Mucosa of rectum (tissue), 2 donors: ENCODE results near the gene ANO1.

Source experiments
- H3K27ac ChIP-seq, 2 donors: one replicate each; pipeline ENCODE4 v1.7.0; 2013; ENCODE audit warnings: inconsistent platforms in 2 of 2, low read depth in 2 of 2, low read length in 2 of 2
- H3K27me3 ChIP-seq, 2 donors: one replicate each; pipeline ENCODE4 v1.7.0; 2013; ENCODE audit warnings: low read length in 2 of 2; ENCODE audit not compliant: control insufficient read depth in 2 of 2, insufficient read depth in 2 of 2
- H3K36me3 ChIP-seq, 2 donors: one replicate each; pipeline ENCODE4 v1.7.0; 2013; ENCODE audit warnings: low read length in 2 of 2; ENCODE audit not compliant: control insufficient read depth in 2 of 2, insufficient read depth in 2 of 2
- H3K4me1 ChIP-seq, 2 donors: one replicate each; pipeline ENCODE4 v1.7.0; 2013; ENCODE audit warnings: low read length in 2 of 2, mild to moderate bottlenecking in 1 of 2; ENCODE audit not compliant: control insufficient read depth in 2 of 2, insufficient read depth in 2 of 2
- H3K4me3 ChIP-seq, 2 donors: one replicate each; pipeline ENCODE4 v1.7.0; 2013; ENCODE audit warnings: low read length in 2 of 2
- H3K9ac ChIP-seq, 2 donors: one replicate each; pipeline ENCODE4 v1.7.0; 2013; ENCODE audit warnings: low read length in 2 of 2, low read depth in 1 of 2, mild to moderate bottlenecking in 1 of 2
- H3K9me3 ChIP-seq, 2 donors: one replicate each; pipeline ENCODE4 v1.7.0; 2013; ENCODE audit warnings: low read length in 2 of 2; ENCODE audit not compliant: control insufficient read depth in 2 of 2
- donor health status: healthy.
- donor health status: Normal muscosa, but diverticular disease.

ANO1 gene

DNA sequence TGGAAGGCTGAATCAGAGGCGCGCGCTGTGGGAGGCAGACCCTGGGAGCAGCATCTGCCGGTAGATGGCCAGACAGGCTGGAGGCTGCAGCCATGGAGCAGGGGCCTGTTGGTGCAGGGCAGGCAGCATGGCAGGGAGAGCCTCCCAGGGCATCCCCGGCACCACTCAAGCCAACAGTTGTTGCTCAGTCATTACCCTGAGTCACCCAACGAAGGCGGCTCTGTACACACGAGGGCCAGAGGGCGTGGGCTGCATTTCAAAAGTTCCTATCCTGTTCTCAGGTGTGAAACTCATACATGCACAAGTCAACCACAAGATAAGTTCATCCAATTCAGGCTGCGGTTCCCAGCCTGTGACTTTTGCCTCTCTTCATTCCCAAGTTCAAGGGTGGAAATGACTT, 2.6 kb downstream of the ANO1 start:
- no peak overlapping the region for H3K4me3 ChIP-seq
- no peak overlapping the region for H3K9ac ChIP-seq
- H3K27me3 ChIP-seq, result peaks cover 9% of the 10 kb centered on the region in 2 donors
- peaks cover 0 to 2% of the 10 kb centered on the region in 2 donors for H3K4me1 ChIP-seq
- H3K36me3 ChIP-seq, result no peaks in the 10 kb centered on the region
- no peaks in the 10 kb centered on the region for H3K9me3 ChIP-seq
- no peak overlapping the region for H3K27ac ChIP-seq

DNA sequence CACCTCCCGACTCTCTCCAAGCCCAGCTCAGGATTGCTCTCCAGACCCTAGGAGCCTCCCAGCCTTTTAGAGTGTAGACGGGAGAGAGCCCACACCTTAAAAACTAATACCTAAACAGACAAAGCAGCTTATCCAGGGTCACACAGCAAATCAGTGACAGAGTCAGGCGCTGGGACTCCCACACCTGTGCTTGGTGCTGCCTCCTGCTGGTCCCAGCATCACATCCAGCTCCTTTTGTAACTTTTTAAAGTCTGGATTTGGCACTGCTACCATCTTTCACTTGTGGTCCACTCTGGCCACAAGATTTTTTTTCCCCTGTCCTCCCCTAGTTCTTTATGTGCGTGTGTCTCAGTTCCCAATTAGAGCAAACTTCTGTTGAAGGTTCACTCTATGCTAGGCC, 4.7 kb downstream of the ANO1 start:
- peaks cover 0 to 1% of the 10 kb centered on the region in 2 donors for H3K4me1 ChIP-seq
- H3K27me3 ChIP-seq, result peaks cover 3 to 9% of the 10 kb centered on the region in 2 donors
- H3K4me3 ChIP-seq, result no peak overlapping the region
- no peak overlapping the region for H3K27ac ChIP-seq
- H3K36me3 ChIP-seq, result no peaks in the 10 kb centered on the region
- no peaks in the 10 kb centered on the region for H3K9me3 ChIP-seq
- no peak overlapping the region for H3K9ac ChIP-seq

GRCh38 chr11:70084046-70084984, 6.2 kb downstream of the ANO1 start:
- Histone ChIP-seq H3K9me3 (no peaks in the 10 kb centered on the region), H3K27ac (no peak overlapping the region), H3K9ac (no peak overlapping the region), H3K36me3 (no peaks in the 10 kb centered on the region), H3K4me3 (no peak overlapping the region), H3K27me3 (peaks cover 0 to 8% of the 10 kb centered on the region in 2 donors), H3K4me1 (no peaks in the 10 kb centered on the region)

- H3K4me1 ChIP-seq, result no peaks in the 10 kb centered on the region
- H3K9ac ChIP-seq, result no peak overlapping the region
- no peaks in the 10 kb centered on the region for H3K27me3 ChIP-seq
- H3K9me3 ChIP-seq, result no peaks in the 10 kb centered on the region
- H3K4me3 ChIP-seq, result no peak overlapping the region
- no peaks in the 10 kb centered on the region for H3K36me3 ChIP-seq
- H3K27ac ChIP-seq, result no peak overlapping the region
Measured at GRCh38 chr11:70085815-70086769, 8.0 kb downstream of the ANO1 start.

- H3K9me3 ChIP-seq, result no peaks in the 10 kb centered on the region
- H3K4me3 ChIP-seq, result no peak overlapping the region
- no peaks in the 10 kb centered on the region for H3K27me3 ChIP-seq
- no peak overlapping the region for H3K9ac ChIP-seq
- no peaks in the 10 kb centered on the region for H3K36me3 ChIP-seq
- no peaks in the 10 kb centered on the region for H3K4me1 ChIP-seq
- no peak overlapping the region for H3K27ac ChIP-seq
Measured at GRCh38 chr11:70087446-70088167, 9.5 kb downstream of the ANO1 start.

- Histone ChIP-seq H3K36me3 (no peaks in the 10 kb centered on the region), H3K9ac (no peak overlapping the region), H3K9me3 (no peaks in the 10 kb centered on the region), H3K27me3 (no peaks in the 10 kb centered on the region), H3K4me3 (no peak overlapping the region), H3K27ac (no peak overlapping the region), H3K4me1 (no peaks in the 10 kb centered on the region)
Measured at GRCh38 chr11:70088735-70089250, 10.7 kb downstream of the ANO1 start.

DNA sequence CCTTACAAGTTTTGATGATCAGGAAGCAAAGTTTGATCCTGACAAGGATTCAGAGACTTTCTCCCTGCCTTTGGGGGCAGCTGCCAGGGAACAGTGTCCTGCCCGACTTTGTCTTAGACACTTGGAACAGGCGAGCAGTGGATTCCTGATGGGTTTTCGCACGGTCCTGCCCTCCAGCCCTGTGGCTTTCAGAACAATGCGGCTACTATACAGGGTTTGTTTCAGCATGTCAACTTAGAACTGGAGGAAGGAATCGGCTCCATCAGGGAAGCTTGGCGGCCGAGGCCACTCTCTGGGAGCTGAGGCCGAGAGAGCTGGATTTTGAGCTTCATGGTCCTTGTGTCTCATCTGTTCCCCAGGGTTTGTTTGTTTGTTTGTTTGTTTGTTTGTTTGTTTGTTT, 11.5 kb downstream of the ANO1 start:
- no peak overlapping the region for H3K4me3 ChIP-seq
- no peak overlapping the region for H3K9ac ChIP-seq
- H3K36me3 ChIP-seq, result no peaks in the 10 kb centered on the region
- no peaks in the 10 kb centered on the region for H3K4me1 ChIP-seq
- H3K27me3 ChIP-seq, result no peaks in the 10 kb centered on the region
- no peak overlapping the region for H3K27ac ChIP-seq
- H3K9me3 ChIP-seq, result no peaks in the 10 kb centered on the region

DNA sequence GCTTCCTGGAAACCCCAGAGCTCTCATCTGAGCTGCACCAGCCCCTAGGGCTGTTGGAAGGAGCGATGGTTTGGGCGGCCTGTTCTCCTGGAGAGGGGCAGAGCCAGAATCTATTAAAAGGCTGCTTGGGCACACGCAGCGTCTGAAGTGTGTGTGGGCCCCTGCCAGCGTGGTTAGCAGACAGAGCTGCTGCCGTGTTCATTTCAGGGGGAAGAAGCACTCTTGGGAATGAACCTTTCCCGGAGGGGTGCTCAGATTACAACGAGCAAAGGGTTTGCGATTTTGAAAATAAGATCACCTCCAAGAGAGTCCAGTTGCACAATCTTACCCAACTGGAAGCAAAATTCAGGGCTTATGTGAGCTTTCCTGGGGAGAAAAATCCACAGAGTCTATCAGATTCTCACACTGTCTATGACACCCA, 12.9 kb downstream of the ANO1 start:
- H3K9ac ChIP-seq, result no peak overlapping the region
- no peaks in the 10 kb centered on the region for H3K4me1 ChIP-seq
- no peaks in the 10 kb centered on the region for H3K27me3 ChIP-seq
- H3K9me3 ChIP-seq, result no peaks in the 10 kb centered on the region
- no peaks in the 10 kb centered on the region for H3K36me3 ChIP-seq
- H3K4me3 ChIP-seq, result no peak overlapping the region
- H3K27ac ChIP-seq, result no peak overlapping the region

DNA sequence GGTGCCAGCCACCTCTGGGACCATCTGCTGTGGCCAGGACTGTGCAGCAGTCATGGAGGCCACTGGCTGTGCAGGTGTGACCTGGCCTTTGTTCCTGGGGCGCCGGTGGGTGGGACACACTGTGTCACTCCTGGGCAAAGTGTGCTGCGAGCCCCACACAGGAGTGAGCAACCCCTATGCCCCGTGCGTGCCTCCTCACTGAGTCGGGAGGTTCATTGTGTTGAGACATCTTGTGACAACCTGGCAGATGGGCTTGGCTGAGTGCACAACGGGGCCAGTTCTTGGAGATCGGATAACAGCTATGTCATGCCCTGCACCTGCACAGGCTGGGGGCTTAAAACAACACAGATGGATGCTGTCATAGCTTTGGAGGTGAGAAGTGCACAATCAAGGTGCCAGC, 13.5 kb downstream of the ANO1 start:
- Histone ChIP-seq H3K9me3 (no peaks in the 10 kb centered on the region), H3K27ac (no peak overlapping the region), H3K4me1 (no peaks in the 10 kb centered on the region), H3K27me3 (no peaks in the 10 kb centered on the region), H3K36me3 (no peaks in the 10 kb centered on the region), H3K9ac (no peak overlapping the region), H3K4me3 (no peak overlapping the region)
